Measurements from ENCODE around the gene MSRB1.

DNA sequence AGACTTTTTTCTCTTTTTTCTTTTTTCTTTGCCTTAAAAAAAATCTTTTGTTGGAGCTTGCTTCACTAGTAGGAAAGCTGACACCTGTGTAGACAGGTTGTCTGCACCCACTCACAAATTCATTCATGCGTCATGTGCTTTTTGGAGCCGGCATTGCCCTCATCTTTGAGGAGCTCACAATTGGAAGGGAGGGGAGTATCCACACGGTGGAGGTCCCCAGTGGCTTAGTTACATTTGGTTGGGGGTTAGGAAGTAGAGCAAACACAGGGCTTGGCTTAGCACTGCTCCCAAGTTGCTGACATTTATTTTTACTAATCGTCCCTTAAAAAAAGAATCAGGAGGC lies 52.3 kb downstream of the MSRB1 start:
- TF ChIP-seq, protein P1, sequence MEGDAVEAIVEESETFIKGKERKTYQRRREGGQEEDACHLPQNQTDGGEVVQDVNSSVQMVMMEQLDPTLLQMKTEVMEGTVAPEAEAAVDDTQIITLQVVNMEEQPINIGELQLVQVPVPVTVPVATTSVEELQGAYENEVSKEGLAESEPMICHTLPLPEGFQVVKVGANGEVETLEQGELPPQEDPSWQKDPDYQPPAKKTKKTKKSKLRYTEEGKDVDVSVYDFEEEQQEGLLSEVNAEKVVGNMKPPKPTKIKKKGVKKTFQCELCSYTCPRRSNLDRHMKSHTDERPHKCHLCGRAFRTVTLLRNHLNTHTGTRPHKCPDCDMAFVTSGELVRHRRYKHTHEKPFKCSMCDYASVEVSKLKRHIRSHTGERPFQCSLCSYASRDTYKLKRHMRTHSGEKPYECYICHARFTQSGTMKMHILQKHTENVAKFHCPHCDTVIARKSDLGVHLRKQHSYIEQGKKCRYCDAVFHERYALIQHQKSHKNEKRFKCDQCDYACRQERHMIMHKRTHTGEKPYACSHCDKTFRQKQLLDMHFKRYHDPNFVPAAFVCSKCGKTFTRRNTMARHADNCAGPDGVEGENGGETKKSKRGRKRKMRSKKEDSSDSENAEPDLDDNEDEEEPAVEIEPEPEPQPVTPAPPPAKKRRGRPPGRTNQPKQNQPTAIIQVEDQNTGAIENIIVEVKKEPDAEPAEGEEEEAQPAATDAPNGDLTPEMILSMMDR (conservative IDR thresholded peaks at IDR 0.05 in 1 of 2, IDR thresholded peaks at IDR 0.05 in 1 of 2; ENCODE audit: low read depth in 1 of 2, low read length in 2 of 2) = no peak
- no peak for TF ChIP-seq EZH2 (IDR thresholded peaks at IDR 0.05; ENCODE audit: low read length, missing control alignments)
